ENCODE measurements around the gene MAIP1. TPM values are rescaled to one million over a fixed set of nuclear protein-coding genes. Genes with fewer than 3 reads are reported as not detected.

MAIP1 gene
- 36.0 and 36.9 TPM in 2 replicates for polyA plus RNA-seq (2011; rRNA removed)
- 26.7 and 39.8 TPM in 2 replicates for polyA plus RNA-seq (2012; cell fraction: cytosol; rRNA removed)
- polyA plus RNA-seq (2012; cell fraction: nucleus; rRNA removed), result 12.5 and 25.5 TPM in 2 replicates
- polyA plus RNA-seq (2017; fragmentation: RNase III; extraction: RNeasy Plus Mini Kit Qiagen cat#74134 plus additional on column Dnase treatment), result 50.4 to 51.8 TPM (median 50.9 TPM) in 3 replicates
- polyA minus RNA-seq (2011; rRNA and poly(A)+ RNA removed), result 12.7 and 15.1 TPM in 2 replicates

GRCh38 chr2:199955339-199956061 lies at the start of gene MAIP1, which contains the start of gene TYW5:
Gene MAIP1 (plus strand): TSS chr2:199955582. CDS start chr2:199955799, 217 bp downstream.
Gene TYW5 (minus strand): TSS chr2:199955491. CDS start chr2:199955470, 21 bp downstream.
- Histone ChIP-seq H3K27ac (peak within 1 kb of the TSS; percentile 98 to 100), H3K4me1 (peaks cover 21% of the 10 kb centered on the region), H3K4me3 (peak within 1 kb of the TSS; percentile 98), H3K4me2 (peak within 1 kb of the TSS; percentile 99), H3K9me3 (no peaks in the 10 kb centered on the region)
- FAIRE-seq, result no peak
- ATAC-seq, result peak; percentile 95
- DNase-seq (ENCODE audit: low read depth in 1 of 2, low spot score in 1 of 2), result peak; percentile 92
- POLR2A ChIA-PET, result interaction anchor here (0.8 kb wide), 1 partner anchor 44 kb away, joined by 3 read pairs; the partner anchor contains the start of gene C2orf69
- under 1% methylated on average over 43 of the region's 64 CpGs for WGBS (ENCODE audit: missing lambda C conversion rate)
- CTCF ChIA-PET, result interaction anchor here (0.8 to 1.1 kb wide), 4 partner anchors 9 to 25 kb away, joined by 3 to 4 read pairs (median 3); no protein-coding TSS in a partner anchor
- TF ChIP-seq RNF2 (IDR thresholded peaks at IDR 0.05; ENCODE audit: borderline replicate concordance, low read depth) (no peak), EP300 (IDR thresholded peaks at IDR 0.05) (no peak), BCL3 (IDR thresholded peaks at IDR 0.05) (peak; percentile 48; the same call in 1 of the 3 replicates), REST (IDR thresholded peaks at IDR 0.05) (peak; percentile 21; the same call in 1 of the 2 replicates), PHF8 (IDR thresholded peaks at IDR 0.05; ENCODE audit: borderline replicate concordance, low read depth) (peak; percentile 77), JUNB (IDR thresholded peaks at IDR 0.05) (no peak), JUN (IDR thresholded peaks at IDR 0.05) (peak; percentile 85 to 98; a peak in 4 of 5 replicates), RARB (CRISPR knock-in tag; IDR thresholded peaks at IDR 0.05) (no peak), HDAC2 (IDR thresholded peaks at IDR 0.05) (peak; percentile 99), TFCP2L1 (CRISPR knock-in tag; IDR thresholded peaks at IDR 0.05) (no peak), HOXB5 (CRISPR knock-in tag; IDR thresholded peaks at IDR 0.05) (peak; percentile 56; the same call in 1 of the 2 replicates), ZSCAN20 (CRISPR knock-in tag; IDR thresholded peaks at IDR 0.05) (no peak), PBX3 (IDR thresholded peaks at IDR 0.05) (peak; percentile 61; the same call in 1 of the 2 replicates), RAD21 (conservative IDR thresholded peaks at IDR 0.05 in 1 of 2, IDR thresholded peaks at IDR 0.05 in 1 of 2) (no peak), FOXS1 (CRISPR knock-in tag; IDR thresholded peaks at IDR 0.05) (no peak), ATOH8 (CRISPR knock-in tag; IDR thresholded peaks at IDR 0.05; ENCODE audit: low read depth) (no peak), KDM5A (IDR thresholded peaks at IDR 0.05) (peak; percentile 99), EHMT2 (IDR thresholded peaks at IDR 0.05; ENCODE audit: low read depth) (no peak), ZC3H11A (IDR thresholded peaks at IDR 0.05) (peak; percentile 23; the same call in 1 of the 2 replicates), E2F6 (IDR thresholded peaks at IDR 0.05; ENCODE audit: borderline replicate concordance, low read depth) (peak; percentile 64; the same call in 1 of the 2 replicates), HEYL (CRISPR knock-in tag; IDR thresholded peaks at IDR 0.05) (no peak), CHD4 (IDR thresholded peaks at IDR 0.05; ENCODE audit: borderline replicate concordance) (no peak), MAX (IDR thresholded peaks at IDR 0.05) (peak; percentile 74), ZNF302 (CRISPR knock-in tag; IDR thresholded peaks at IDR 0.05) (no peak), NPAS2 (CRISPR knock-in tag; IDR thresholded peaks at IDR 0.05; ENCODE audit: borderline replicate concordance) (no peak), CBX8 (IDR thresholded peaks at IDR 0.05) (no peak), ELK1 (IDR thresholded peaks at IDR 0.05; ENCODE audit: low read depth, low read length) (no peak)

Data from A549 (cell line).